HK-2 (cell line): ENCODE data around the gene RRP7A.
"Not testable (repeated sequence)": the region's sequence is repeated elsewhere in the genome, so short reads cannot be mapped to it uniquely, and the experiment has no call there.

Experiments
- DNase-seq: peaks from one replicate; pipeline ENCODE4 v3.0.0-alpha.2; 2018; ENCODE audit not compliant: unreplicated experiment

Gene RRP7A

GRCh38 chr22:42499773-42500160, 19.8 kb downstream of the RRP7A start:
- not testable (repeated sequence) for DNase-seq

DNA sequence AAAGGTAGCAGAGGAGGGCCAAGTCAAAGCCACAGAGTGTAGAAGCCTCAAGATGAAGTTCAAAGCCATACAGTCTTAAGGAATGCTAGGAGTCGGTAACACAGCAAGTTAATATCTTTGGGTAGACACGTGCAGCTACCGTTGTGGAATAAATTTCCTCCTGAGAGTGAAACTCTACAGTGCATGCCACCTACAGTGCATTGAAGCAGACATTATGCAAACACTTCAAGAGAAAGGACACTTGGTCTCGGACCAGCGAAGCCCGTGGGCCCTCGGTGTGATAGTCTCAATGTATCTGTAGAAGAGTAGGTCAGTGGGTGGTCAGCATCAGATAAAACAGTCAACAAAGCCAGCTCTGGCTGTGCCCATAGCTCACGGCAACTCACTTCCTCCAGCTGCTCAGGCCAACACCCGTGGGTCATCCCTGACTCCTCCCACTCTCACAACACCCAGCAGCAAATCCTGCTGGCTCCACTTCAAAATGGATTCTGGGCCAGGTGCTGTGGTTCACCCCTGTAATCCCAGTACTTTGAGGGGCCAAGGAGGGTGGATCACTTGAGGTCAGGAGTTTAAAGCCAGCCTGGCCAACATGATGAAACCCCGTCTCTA, 24.0 kb downstream of the RRP7A start:
- DNase-seq, result not testable (repeated sequence)

- no peak for DNase-seq
Observed at GRCh38 chr22:42493393-42493792, 26.2 kb downstream of the RRP7A start.

GRCh38 chr22:42492323-42492690, 27.3 kb downstream of the RRP7A start:
- DNase-seq, result no peak

- DNase-seq, result no peak
Observed at GRCh38 chr22:42490243-42490832, 29.3 kb downstream of the RRP7A start.

DNA sequence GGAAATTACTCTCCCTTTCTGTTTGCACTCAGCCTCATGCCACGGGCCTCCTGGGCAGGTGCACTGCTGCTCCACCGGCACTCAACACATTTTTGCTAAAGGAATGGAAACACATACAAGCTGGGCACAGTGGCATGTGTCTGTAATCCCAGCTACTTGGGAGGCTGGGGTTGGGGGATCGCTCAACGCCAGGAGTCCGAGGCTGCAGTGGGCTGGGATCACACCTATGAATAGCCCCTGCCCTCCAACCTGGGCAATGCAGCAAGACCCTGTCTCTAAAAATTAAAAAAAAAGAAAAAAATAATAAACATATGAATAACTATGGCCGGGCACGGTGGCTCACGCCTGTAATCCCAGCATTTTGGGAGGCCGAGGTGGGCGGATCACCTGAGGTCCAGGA, 30.6 kb downstream of the RRP7A start:
- DNase-seq, result no peak

- no peak for DNase-seq
Observed at GRCh38 chr22:42484506-42484905, 35.1 kb downstream of the RRP7A start.

- not testable (repeated sequence) for DNase-seq
Observed at GRCh38 chr22:42483610-42484223, 35.9 kb downstream of the RRP7A start.

- DNase-seq, result no peak
Observed at GRCh38 chr22:42475122-42475521, 44.5 kb downstream of the RRP7A start.

GRCh38 chr22:42473484-42474193, 46.0 kb downstream of the RRP7A start:
- DNase-seq, result no peak

DNA sequence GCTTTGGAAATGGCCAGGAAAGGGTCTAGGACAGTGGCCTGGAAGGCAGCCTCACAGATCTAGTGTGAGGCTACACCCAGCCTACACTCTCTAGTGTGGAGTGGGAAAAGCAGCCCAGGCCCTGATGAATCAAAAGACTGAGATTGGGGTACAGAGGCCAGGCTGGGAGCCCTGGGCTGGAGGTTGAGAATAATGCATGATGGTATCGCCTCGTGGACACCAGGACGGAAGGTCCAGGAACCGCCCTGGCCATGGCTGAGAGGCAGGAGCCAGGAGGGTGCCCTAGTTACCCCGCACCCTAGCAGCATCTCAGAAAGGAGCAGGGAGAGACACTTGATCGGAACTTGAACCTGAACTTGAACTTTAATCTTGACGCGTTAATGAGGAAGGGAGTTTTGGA, 46.9 kb downstream of the RRP7A start:
- no peak for DNase-seq

DNA sequence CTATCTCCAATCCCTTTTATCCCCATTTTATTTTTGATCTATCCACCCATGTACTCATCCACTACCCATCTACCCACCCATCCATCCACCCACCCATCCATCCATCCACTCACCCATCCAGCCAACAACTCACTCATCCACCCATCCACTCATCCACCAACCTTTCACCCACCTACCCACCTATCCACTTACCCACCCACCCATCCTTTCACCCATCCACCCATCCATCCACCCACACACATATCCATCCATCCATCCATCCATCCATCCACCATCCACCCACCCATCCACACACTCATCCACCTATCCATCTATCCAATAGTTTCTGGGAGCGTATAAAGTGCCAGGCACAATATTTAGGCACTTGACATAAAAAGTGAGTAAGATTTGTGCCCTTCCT, 48.2 kb downstream of the RRP7A start:
- no peak for DNase-seq

DNA sequence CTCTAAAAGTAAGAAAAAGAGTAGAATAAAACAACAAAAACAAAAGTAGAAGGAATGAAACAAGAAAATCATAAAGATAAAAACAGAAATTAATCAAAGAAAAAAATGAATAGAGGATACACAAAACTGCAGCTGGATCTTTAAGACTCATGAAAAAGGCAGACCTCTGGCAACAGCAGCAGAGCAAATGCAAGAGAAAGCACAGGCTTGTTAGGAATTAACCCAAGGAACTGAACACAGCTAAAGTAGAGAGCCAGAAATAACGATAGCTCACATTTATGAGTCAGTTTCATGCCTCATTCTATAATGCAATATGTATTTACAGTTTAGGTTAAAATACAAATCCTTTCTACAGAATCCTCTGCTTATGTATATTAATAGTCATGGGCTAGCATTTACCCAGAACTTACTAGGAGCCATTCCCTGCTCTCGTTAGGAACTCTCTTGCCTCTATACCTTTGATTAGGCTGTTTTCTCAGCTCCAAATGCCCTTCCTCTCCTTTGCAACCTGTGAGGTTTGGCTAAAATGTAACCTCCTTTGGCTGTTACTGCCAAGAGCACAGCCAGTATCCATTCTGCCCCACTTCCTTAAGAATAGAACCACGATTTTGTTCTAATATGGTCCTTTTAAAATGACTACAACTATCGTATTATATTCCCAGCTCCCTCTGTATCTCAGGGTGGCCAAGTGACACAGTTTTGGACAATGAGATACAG, 49.1 kb downstream of the RRP7A start:
- no peak for DNase-seq

- DNase-seq, result no peak
Observed at GRCh38 chr22:42468841-42469240, 50.8 kb downstream of the RRP7A start.

DNA sequence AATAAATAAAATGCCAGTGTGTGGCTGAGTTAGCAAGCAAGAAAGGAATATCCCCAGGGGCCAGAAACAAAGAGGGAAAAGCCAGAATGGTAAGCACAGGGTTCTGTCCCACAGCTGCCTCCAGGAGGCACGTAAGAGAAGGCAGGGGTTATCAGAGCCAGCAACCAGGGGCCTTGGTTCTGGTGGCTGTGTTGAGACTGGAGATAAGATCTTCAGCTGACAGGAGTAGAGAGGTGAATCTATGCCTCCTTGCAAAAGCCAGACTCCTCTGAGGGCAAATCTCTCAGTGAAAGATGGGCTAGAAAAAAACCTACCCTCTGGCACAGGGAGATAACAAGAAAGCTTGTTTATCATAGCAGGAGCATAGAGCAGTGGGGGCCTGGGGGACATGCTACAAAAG, 57.6 kb downstream of the RRP7A start:
- DNase-seq, result no peak

DNA sequence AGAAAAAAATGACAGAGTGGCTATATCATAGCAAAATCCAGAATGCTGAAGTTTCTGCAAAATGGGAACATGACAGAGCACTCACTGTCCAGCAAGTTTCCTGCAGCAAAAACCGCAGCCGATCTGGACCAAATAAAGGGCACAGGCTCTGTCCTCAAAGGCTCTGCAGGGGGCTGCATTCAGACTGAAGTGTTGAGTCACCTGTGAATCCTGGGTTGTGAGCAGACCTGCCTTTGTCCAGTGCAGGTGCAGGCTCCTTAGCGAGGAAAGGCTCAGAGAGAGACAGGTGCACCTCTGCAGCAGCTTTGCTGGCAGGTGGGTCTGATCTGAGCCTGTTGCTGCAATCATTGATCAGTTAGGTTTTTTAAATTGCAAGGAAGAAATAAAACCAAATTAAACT, 58.1 kb downstream of the RRP7A start:
- no peak for DNase-seq
